NT2/D1 (cell line): Measurements from ENCODE around the gene TMEM131L.

ENCODE experiments used
- SUZ12 ChIP-seq: IDR thresholded peaks from 2 replicates; pipeline ENCODE4 v1.6.1; 2011; ENCODE audit not compliant: insufficient read length, insufficient read depth; ENCODE audit errors: extremely low read depth
- YY1 ChIP-seq: IDR thresholded peaks from 2 replicates; pipeline ENCODE4 v1.6.1; 2011; ENCODE audit not compliant: insufficient read length, insufficient read depth
- ZNF274 ChIP-seq: IDR thresholded peaks from 2 replicates; pipeline ENCODE4 v1.6.1; 2011; ENCODE audit warnings: mild to moderate bottlenecking, low read depth, low read length

GRCh38 chr4:153476829-153477574 lies 10.8 kb downstream of the TMEM131L start:
- TF ChIP-seq SUZ12, result no peak
- no peak for TF ChIP-seq ZNF274
- no peak for TF ChIP-seq YY1
